HepG2 (cell line): ENCODE data around the gene KXD1. TPM values are rescaled to one million over a fixed set of nuclear protein-coding genes. Genes with fewer than 3 reads are reported as not detected.

Experiments
- MXI1 ChIP-seq: IDR thresholded peaks from 3 replicates; pipeline ENCODE4 v1.6.1; 2012; ENCODE audit warnings: low read depth, low read length, inconsistent platforms, borderline replicate concordance
- REST ChIP-seq, 2 experiments: IDR thresholded peaks; 2 replicates each; pipeline ENCODE4 v1.6.1; 2011 to 2012; ENCODE audit warnings: low read length in 2 of 2, borderline replicate concordance in 1 of 2, low read depth in 1 of 2, mild to moderate bottlenecking in 1 of 2, moderate library complexity in 1 of 2
- SNAPC4 ChIP-seq: sonication (generic); formaldehyde crosslinking; IDR thresholded peaks from 2 replicates; pipeline ENCODE4 v1.4.0; 2020; ENCODE audit warnings: mild to moderate bottlenecking, missing genetic modification reagents
- SOX13 ChIP-seq, 3 experiments: fragments of 450-650 bp in 1 of 3; sonication (generic) in 1 of 3; formaldehyde crosslinking in 1 of 3; IDR thresholded peaks in 2 of 3; conservative IDR thresholded peaks in 1 of 3; 2 replicates each; pipeline versions ENCODE4 v1.5.0 to v1.6.1; 2016 to 2020; ENCODE audit warnings: antibody characterized with exemption in 1 of 3, mild to moderate bottlenecking in 1 of 3, missing compliant biosample characterization in 1 of 3, missing genetic modification reagents in 1 of 3, moderate library complexity in 1 of 3
- ZBTB42 ChIP-seq: sonication (generic); formaldehyde crosslinking; IDR thresholded peaks from 2 replicates; pipeline ENCODE4 v1.5.0; 2020; ENCODE audit warnings: mild to moderate bottlenecking, missing genetic modification reagents
- ZFP36 ChIP-seq: fragments of 150-350 bp; IDR thresholded peaks from 2 replicates; pipeline ENCODE4 v1.6.1; 2018; ENCODE audit warnings: borderline replicate concordance, low read length, low read depth; ENCODE audit not compliant: partially characterized antibody
- ZNF17 ChIP-seq: sonication (generic); formaldehyde crosslinking; IDR thresholded peaks from 2 replicates; pipeline ENCODE4 v1.5.0; 2020; ENCODE audit warnings: mild to moderate bottlenecking, missing genetic modification reagents
- polyA plus RNA-seq, 8 experiments: library from polyadenylated mRNA; depleted of rRNA in 3 of 8; stranded (reverse) in 7 of 8; unstranded in 1 of 8; fragments of >200 nt; fragmentation: Illumina TruSeq in 4 of 8; extraction: Trizol in 4 of 8; gene quantifications; 2 replicates each; pipeline versions ENCODE4 v1.2.1 to v1.2.3, GENCODE V29; 2011 to 2016; ENCODE audit warnings: low read depth in 4 of 8, missing spikeins in 1 of 8, mixed read lengths in 1 of 8; ENCODE audit not compliant: insufficient read depth in 1 of 8
- total RNA-seq, 5 experiments: library from RNA; depleted of rRNA; stranded (reverse); fragments of >200 nt; fragmentation: Illumina TruSeq; extraction: Trizol; gene quantifications; 2 replicates each; pipeline ENCODE4 v1.2.3, GENCODE V29; 2016; ENCODE audit warnings: low read depth in 1 of 5
- TF ChIP-seq, protein P1 (sequence below): sonication (generic); formaldehyde crosslinking; IDR thresholded peaks from 2 replicates; pipeline ENCODE4 v1.4.0; 2020; ENCODE audit warnings: missing genetic modification reagents
- TF ChIP-seq, protein P2 (sequence below): sonication (generic); formaldehyde crosslinking; conservative IDR thresholded peaks from 2 replicates; pipeline ENCODE4 v1.4.0; 2020; ENCODE audit warnings: missing genetic modification reagents

KXD1 gene
- total and polyA plus RNA-seq, 2 of the 13 experiments (the other 11 are each of a cell fraction or from before 2014, with no cell fraction given): 44.6 to 143 TPM

GRCh38 chr19:18557411-18558201, at the start of gene KXD1 (continued):
- TF ChIP-seq REST (IDR thresholded peaks at IDR 0.05; ENCODE audit: borderline replicate concordance in 1 of 2, low read depth in 1 of 2, low read length in 2 of 2) (no peak), ZNF17 (CRISPR knock-in tag) (no peak), ZBTB42 (peak; percentile 90; the same call in 1 of the 2 replicates), SOX13 (IDR thresholded peaks at IDR 0.05) (no peak), SOX13 (CRISPR knock-in tag; conservative IDR thresholded peaks at IDR 0.05 in 1 of 2, IDR thresholded peaks at IDR 0.05 in 1 of 2) (no peak; a peak in 1 of 4 replicates), ZFP36 (no peak), SNAPC4 (no peak), MXI1 (peak; percentile 79; the same call in 1 of the 3 replicates)
- TF ChIP-seq, protein P1, sequence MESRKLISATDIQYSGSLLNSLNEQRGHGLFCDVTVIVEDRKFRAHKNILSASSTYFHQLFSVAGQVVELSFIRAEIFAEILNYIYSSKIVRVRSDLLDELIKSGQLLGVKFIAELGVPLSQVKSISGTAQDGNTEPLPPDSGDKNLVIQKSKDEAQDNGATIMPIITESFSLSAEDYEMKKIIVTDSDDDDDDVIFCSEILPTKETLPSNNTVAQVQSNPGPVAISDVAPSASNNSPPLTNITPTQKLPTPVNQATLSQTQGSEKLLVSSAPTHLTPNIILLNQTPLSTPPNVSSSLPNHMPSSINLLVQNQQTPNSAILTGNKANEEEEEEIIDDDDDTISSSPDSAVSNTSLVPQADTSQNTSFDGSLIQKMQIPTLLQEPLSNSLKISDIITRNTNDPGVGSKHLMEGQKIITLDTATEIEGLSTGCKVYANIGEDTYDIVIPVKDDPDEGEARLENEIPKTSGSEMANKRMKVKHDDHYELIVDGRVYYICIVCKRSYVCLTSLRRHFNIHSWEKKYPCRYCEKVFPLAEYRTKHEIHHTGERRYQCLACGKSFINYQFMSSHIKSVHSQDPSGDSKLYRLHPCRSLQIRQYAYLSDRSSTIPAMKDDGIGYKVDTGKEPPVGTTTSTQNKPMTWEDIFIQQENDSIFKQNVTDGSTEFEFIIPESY: peak; percentile 11; the same call in 1 of the 2 replicates
- TF ChIP-seq, protein P2, sequence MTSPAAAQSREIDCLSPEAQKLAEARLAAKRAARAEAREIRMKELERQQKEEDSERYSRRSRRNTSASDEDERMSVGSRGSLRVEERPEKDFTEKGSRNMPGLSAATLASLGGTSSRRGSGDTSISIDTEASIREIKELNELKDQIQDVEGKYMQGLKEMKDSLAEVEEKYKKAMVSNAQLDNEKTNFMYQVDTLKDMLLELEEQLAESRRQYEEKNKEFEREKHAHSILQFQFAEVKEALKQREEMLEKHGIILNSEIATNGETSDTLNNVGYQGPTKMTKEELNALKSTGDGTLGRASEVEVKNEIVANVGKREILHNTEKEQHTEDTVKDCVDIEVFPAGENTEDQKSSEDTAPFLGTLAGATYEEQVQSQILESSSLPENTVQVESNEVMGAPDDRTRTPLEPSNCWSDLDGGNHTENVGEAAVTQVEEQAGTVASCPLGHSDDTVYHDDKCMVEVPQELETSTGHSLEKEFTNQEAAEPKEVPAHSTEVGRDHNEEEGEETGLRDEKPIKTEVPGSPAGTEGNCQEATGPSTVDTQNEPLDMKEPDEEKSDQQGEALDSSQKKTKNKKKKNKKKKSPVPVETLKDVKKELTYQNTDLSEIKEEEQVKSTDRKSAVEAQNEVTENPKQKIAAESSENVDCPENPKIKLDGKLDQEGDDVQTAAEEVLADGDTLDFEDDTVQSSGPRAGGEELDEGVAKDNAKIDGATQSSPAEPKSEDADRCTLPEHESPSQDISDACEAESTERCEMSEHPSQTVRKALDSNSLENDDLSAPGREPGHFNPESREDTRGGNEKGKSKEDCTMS (CRISPR knock-in tag): no peak
